IMR-90 (cell line): ENCODE measurements around the gene KIR3DL3.
"Not testable (repeated sequence)": the region's sequence is repeated elsewhere in the genome, so short reads cannot be mapped to it uniquely, and the experiment has no call there.

Experiments
- CEBPB ChIP-seq: IDR thresholded peaks from 2 replicates; pipeline ENCODE4 v1.6.1; 2012; ENCODE audit warnings: low read depth, low read length, improper control_type of control experiment
- CTCF ChIP-seq: conservative IDR thresholded peaks from 2 replicates; pipeline ENCODE4 v1.5.1; 2012; ENCODE audit warnings: mild to moderate bottlenecking, low read depth, low read length, improper control_type of control experiment
- MAFK ChIP-seq: IDR thresholded peaks from 2 replicates; pipeline ENCODE4 v1.6.1; 2012; ENCODE audit warnings: low read depth, low read length, improper control_type of control experiment
- MXI1 ChIP-seq: IDR thresholded peaks from 2 replicates; pipeline ENCODE4 v1.6.1; 2012; ENCODE audit warnings: low read depth, mild to moderate bottlenecking, low read length, moderate library complexity, borderline replicate concordance
- POLR2A ChIP-seq: IDR thresholded peaks from 2 replicates; pipeline ENCODE4 v1.6.1; 2012; ENCODE audit warnings: mild to moderate bottlenecking, low read depth, low read length
- SMC3 ChIP-seq: fragments of 150-350 bp; IDR thresholded peaks from 2 replicates; pipeline ENCODE4 v1.6.1; 2016; ENCODE audit warnings: low read depth, mild to moderate bottlenecking, antibody characterized with exemption, low read length, moderate library complexity
- USF2 ChIP-seq: fragments of 150-350 bp; IDR thresholded peaks from 2 replicates; pipeline ENCODE4 v1.6.1; 2017; ENCODE audit warnings: mild to moderate bottlenecking, antibody characterized with exemption, low read length, low read depth

- TF ChIP-seq CTCF, CEBPB, POLR2A, USF2, MXI1, MAFK, SMC3: not testable (repeated sequence)
Measured at GRCh38 chr19:54778896-54779295, 54.7 kb downstream of the KIR3DL3 start.
